GM23338 (cell line): Measurements from ENCODE around the gene CDK4. TPM values are rescaled to one million over a fixed set of nuclear protein-coding genes. Genes with fewer than 3 reads are reported as not detected.

ENCODE experiments used
- ATAC-seq: fragments of 200-7000 bp; cut with Tn5 transposase; 3 replicates; pipeline ENCODE4 v1.9.1; 2020
- DNase-seq: peaks from one replicate; pipeline ENCODE4 v3.0.0-alpha.2; 2015; ENCODE audit warnings: low spot score
- H2AFZ ChIP-seq: fragments of 200-600 bp; sonication (generic); 2 replicates; pipeline ENCODE4 v1.8.0; 2016; ENCODE audit warnings: antibody characterized with exemption, mild to moderate bottlenecking, moderate library complexity
- H3F3A ChIP-seq: fragments of 200-600 bp; sonication (generic); replicated peaks from 2 replicates; pipeline ENCODE4 v1.8.0; 2017; ENCODE audit warnings: antibody characterized with exemption, mixed run types, low read depth
- H3K27ac ChIP-seq: fragments of 200-600 bp; sonication (generic); 2 replicates; pipeline ENCODE4 v1.6.1; 2016; ENCODE audit warnings: low read depth
- H3K27me3 ChIP-seq: fragments of 200-600 bp; sonication (generic); 2 replicates; pipeline ENCODE4 v1.8.0; 2016; ENCODE audit warnings: mild to moderate bottlenecking, mixed run types, moderate library complexity; ENCODE audit not compliant: insufficient read depth
- H3K36me3 ChIP-seq: fragments of 200-600 bp; sonication (generic); 2 replicates; pipeline ENCODE4 v1.8.0; 2016; ENCODE audit warnings: mild to moderate bottlenecking; ENCODE audit not compliant: insufficient read depth
- H3K4me1 ChIP-seq: fragments of 200-600 bp; sonication (generic); 2 replicates; pipeline ENCODE4 v1.8.0; 2016; ENCODE audit warnings: mild to moderate bottlenecking, moderate library complexity; ENCODE audit not compliant: insufficient read depth
- H3K4me2 ChIP-seq: fragments of 200-600 bp; sonication (generic); 2 replicates; pipeline ENCODE4 v1.7.1; 2017; ENCODE audit warnings: mixed run types
- H3K4me3 ChIP-seq: fragments of 200-600 bp; sonication (generic); 2 replicates; pipeline ENCODE4 v1.6.1; 2016; ENCODE audit warnings: mixed run types
- H3K79me2 ChIP-seq: fragments of 200-600 bp; sonication (generic); replicated peaks from 2 replicates; pipeline ENCODE4 v1.8.0; 2017; ENCODE audit warnings: mild to moderate bottlenecking; ENCODE audit not compliant: insufficient read depth
- H3K9me2 ChIP-seq: fragments of 200-600 bp; sonication (generic); 2 replicates; pipeline ENCODE4 v1.8.0; 2017; ENCODE audit not compliant: insufficient read depth
- H4K20me1 ChIP-seq: fragments of 200-600 bp; sonication (generic); replicated peaks from 2 replicates; pipeline ENCODE4 v1.8.0; 2017; ENCODE audit warnings: mild to moderate bottlenecking; ENCODE audit not compliant: insufficient read depth
- H3K27ac Mint-ChIP-seq: 2 replicates; pipeline ENCODE4 v1.8.0; 2020; ENCODE audit warnings: inconsistent platforms, mild to moderate bottlenecking, moderate library complexity, mixed read lengths
- H3K27me3 Mint-ChIP-seq: 3 replicates; pipeline ENCODE4 v1.8.0; 2022; ENCODE audit warnings: low read depth, mild to moderate bottlenecking, moderate library complexity, mixed read lengths, inconsistent platforms; ENCODE audit not compliant: insufficient read depth, poor library complexity
- H3K36me3 Mint-ChIP-seq: 3 replicates; pipeline ENCODE4 v1.8.0; 2021; ENCODE audit warnings: low read depth, mild to moderate bottlenecking, inconsistent platforms, moderate library complexity, mixed read lengths
- H3K4me1 Mint-ChIP-seq: 3 replicates; pipeline ENCODE4 v1.8.0; 2020; ENCODE audit warnings: mild to moderate bottlenecking, inconsistent platforms, mixed read lengths
- H3K4me3 Mint-ChIP-seq: 3 replicates; pipeline ENCODE4 v1.8.0; 2021; ENCODE audit warnings: moderate library complexity, mild to moderate bottlenecking, inconsistent platforms, mixed read lengths
- H3K9me3 Mint-ChIP-seq: 3 replicates; pipeline ENCODE4 v1.8.0; 2020; ENCODE audit warnings: moderate library complexity, mild to moderate bottlenecking, inconsistent platforms, mixed read lengths
- CREB1 ChIP-seq: fragments of 250-450 bp; sonication (Bioruptor Pico); IDR thresholded peaks from 2 replicates; pipeline ENCODE4 v1.5.0; 2020; ENCODE audit warnings: low read depth, mild to moderate bottlenecking, moderate library complexity
- ETS1 ChIP-seq: IDR thresholded peaks from 2 replicates; pipeline ENCODE4 v1.6.1; 2016; ENCODE audit warnings: antibody characterized with exemption
- EZH2 ChIP-seq: fragments of 200-600 bp; sonication (generic); IDR thresholded peaks from one replicate; pipeline ENCODE4 v1.8.0; 2017; ENCODE audit warnings: antibody characterized with exemption, mild to moderate bottlenecking, low read depth; ENCODE audit not compliant: unreplicated experiment
- NANOG ChIP-seq: IDR thresholded peaks from 2 replicates; pipeline ENCODE4 v1.6.1; 2016; ENCODE audit warnings: antibody characterized with exemption, borderline replicate concordance
- ZNF114 ChIP-seq: fragments of 250-450 bp; sonication (Bioruptor Pico); IDR thresholded peaks from 2 replicates; pipeline ENCODE4 v1.5.0; 2020; ENCODE audit warnings: mild to moderate bottlenecking, moderate library complexity
- ZNF462 ChIP-seq: fragments of 250-450 bp; sonication (Bioruptor Pico); IDR thresholded peaks from 2 replicates; pipeline ENCODE4 v1.5.0; 2020; ENCODE audit warnings: mild to moderate bottlenecking, moderate library complexity
- polyA plus RNA-seq: library from polyadenylated mRNA; unstranded; fragments of >200 nt; fragmentation: Nextera tagmentation; extraction: Ambion mirVana; gene quantifications from 2 replicates; pipeline ENCODE4 v1.2.1, GENCODE V29; 2016
- total RNA-seq: library from RNA; depleted of rRNA; stranded (reverse); fragments of >200 nt; shearing (Covaris generic); gene quantifications from 2 replicates; pipeline ENCODE4 v1.2.3, GENCODE V29; 2014
- TF ChIP-seq, protein P1 (sequence below), 2 experiments: fragments of 200-600 bp in 1 of 2; sonication (generic) in 1 of 2; conservative IDR thresholded peaks; 2 replicates each; pipeline versions ENCODE4 v1.5.1 to v1.6.1; 2016 to 2017; ENCODE audit warnings: antibody characterized with exemption in 2 of 2, low read depth in 2 of 2, mild to moderate bottlenecking in 2 of 2, moderate library complexity in 1 of 2

Gene CDK4
- total and polyA plus RNA-seq, 2 experiments from 2014 or later, result 105 to 198 TPM

- TF ChIP-seq ZNF462 (CRISPR knock-in tag), result no peak
- TF ChIP-seq, protein P1, sequence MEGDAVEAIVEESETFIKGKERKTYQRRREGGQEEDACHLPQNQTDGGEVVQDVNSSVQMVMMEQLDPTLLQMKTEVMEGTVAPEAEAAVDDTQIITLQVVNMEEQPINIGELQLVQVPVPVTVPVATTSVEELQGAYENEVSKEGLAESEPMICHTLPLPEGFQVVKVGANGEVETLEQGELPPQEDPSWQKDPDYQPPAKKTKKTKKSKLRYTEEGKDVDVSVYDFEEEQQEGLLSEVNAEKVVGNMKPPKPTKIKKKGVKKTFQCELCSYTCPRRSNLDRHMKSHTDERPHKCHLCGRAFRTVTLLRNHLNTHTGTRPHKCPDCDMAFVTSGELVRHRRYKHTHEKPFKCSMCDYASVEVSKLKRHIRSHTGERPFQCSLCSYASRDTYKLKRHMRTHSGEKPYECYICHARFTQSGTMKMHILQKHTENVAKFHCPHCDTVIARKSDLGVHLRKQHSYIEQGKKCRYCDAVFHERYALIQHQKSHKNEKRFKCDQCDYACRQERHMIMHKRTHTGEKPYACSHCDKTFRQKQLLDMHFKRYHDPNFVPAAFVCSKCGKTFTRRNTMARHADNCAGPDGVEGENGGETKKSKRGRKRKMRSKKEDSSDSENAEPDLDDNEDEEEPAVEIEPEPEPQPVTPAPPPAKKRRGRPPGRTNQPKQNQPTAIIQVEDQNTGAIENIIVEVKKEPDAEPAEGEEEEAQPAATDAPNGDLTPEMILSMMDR (conservative IDR thresholded peaks at IDR 0.05; ENCODE audit: low read depth in 2 of 2), result no peak
- TF ChIP-seq ZNF114 (CRISPR knock-in tag), result no peak
- TF ChIP-seq ETS1, result no peak
Observed at GRCh38 chr12:57758552-57759359, 6.6 kb upstream of the CDK4 start (continued).

DNA sequence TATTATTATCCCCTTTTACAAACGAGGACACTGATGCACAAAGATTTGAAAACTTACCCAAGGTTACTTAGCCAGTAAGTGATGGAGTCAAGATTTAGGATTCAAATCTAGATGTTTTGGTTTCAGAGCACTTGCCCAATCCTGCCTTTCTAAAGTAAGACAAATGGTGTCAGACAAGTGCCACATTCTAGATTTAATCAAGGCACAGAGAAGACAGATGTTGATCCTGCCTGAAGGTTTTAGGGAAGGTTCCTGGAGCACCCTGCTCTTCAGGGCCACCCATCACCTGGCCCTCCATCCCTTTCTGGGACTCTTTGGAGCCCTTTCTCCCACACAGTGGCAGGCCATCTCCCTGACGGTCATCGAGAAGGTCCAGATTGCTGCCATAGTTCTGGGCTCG, 5.7 kb upstream of the CDK4 start:
- Histone ChIP-seq H3K27ac (no peak overlapping the region), H3K4me2 (no peak overlapping the region), H3K27me3 (peaks cover 90% of the 10 kb centered on the region), H4K20me1 (peaks cover 4% of the 10 kb centered on the region; the same call in 1 of the 2 replicates), H3K36me3 (no peaks in the 10 kb centered on the region), H3K79me2 (no peaks in the 10 kb centered on the region), H3K9me2 (no peaks in the 10 kb centered on the region), H3K4me3 (no peak overlapping the region), H3F3A (peaks cover 19% of the 10 kb centered on the region), H2AFZ (no peak overlapping the region), H3K4me1 (peaks cover 29% of the 10 kb centered on the region)
- peaks cover 28% of the 10 kb centered on the region for H3K4me1 Mint-ChIP-seq
- no peak overlapping the region for H3K4me3 Mint-ChIP-seq
- no peak for ATAC-seq
- H3K27ac Mint-ChIP-seq, result no peak overlapping the region
- no peaks in the 10 kb centered on the region; the same call in 2 of the 3 replicates for H3K36me3 Mint-ChIP-seq
- TF ChIP-seq NANOG (no peak), EZH2 (no peak), ETS1 (no peak), CREB1 (no peak)
- TF ChIP-seq, protein P1 (conservative IDR thresholded peaks at IDR 0.05; ENCODE audit: low read depth in 2 of 2), result no peak
- H3K27me3 Mint-ChIP-seq, result peaks cover 63% of the 10 kb centered on the region
- H3K9me3 Mint-ChIP-seq, result no peaks in the 10 kb centered on the region
- DNase-seq, result no peak
